ENCODE data around the gene EHBP1L1.

The EHBP1L1 gene

GRCh38 chr11:65624931-65625627 is 49.2 kb downstream of the EHBP1L1 start:
- no peak for TF ChIP-seq CTCF (IDR thresholded peaks at IDR 0.05)
- DNase-seq (ENCODE audit: low spot score), result no peak
- H3K4me3 ChIP-seq, result no peak overlapping the region
- H3K27ac ChIP-seq, result no peak overlapping the region

DNA sequence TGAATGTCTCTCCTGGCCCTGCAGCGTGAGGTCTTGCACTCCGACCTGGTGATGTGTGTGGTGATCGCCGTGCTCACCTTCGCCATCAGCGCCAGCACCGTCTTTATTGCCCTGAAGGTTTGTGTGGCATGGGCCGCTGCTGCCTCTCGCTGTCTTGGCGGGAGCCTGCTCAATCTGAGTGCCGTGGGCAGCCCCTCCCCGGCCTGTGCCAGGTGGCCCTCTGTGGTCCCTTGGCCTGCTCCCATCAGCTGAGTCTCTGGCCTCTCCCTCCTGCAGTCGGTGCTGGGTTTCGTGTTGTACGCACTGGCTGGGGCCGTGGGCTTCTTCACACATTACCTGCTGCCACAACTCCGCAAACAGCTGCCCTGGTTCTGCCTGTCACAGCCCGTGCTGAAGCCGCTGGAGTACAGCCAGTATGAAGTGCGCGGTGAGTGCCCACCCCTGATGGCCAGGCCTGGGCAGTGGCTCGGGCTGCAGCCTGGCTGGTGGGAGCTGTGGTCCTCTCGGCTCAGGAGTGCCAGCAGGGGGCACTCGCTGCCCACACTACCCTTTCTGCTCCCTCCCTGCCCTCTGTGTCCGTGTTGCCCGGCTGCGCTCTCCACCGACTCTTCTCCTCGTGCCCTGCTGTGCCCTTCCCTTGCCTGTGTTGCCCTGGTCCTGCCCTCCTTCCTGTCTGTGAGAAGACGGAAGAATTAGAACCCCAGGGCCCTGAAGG is 49.9 kb downstream of the EHBP1L1 start:
- TF ChIP-seq CTCF (IDR thresholded peaks at IDR 0.05), result peak; percentile 24
- no peak overlapping the region for H3K4me3 ChIP-seq
- H3K27ac ChIP-seq, result no peak overlapping the region
- no peak for DNase-seq (ENCODE audit: low spot score)

DNA sequence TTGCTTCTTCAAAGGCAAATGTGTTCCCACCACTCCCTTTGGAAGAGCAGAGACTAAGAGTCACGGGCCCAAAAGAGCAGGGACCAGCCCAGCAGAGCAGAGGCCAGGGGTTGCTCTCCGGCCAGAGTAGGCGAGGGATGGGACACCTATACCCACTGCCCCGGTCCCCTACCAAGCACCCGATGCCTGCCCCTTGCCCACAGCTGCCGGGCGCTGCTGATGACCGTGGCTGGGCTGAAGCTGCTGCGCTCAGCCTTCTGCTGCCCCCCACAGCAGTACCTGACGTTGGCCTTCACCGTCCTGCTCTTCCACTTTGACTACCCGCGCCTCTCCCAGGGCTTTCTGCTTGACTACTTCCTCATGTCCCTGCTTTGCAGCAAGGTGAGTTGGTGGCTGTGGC is 51.3 kb downstream of the EHBP1L1 start:
- no peak overlapping the region for H3K27ac ChIP-seq
- DNase-seq (ENCODE audit: low spot score), result no peak
- no peak for TF ChIP-seq CTCF (IDR thresholded peaks at IDR 0.05)
- H3K4me3 ChIP-seq, result no peak overlapping the region

- Histone ChIP-seq H3K4me3 (no peak overlapping the region), H3K27ac (no peak overlapping the region)
- TF ChIP-seq CTCF (IDR thresholded peaks at IDR 0.05), result no peak
- DNase-seq (ENCODE audit: low spot score), result no peak
Observed at GRCh38 chr11:65629579-65629978, 53.7 kb downstream of the EHBP1L1 start.

DNA sequence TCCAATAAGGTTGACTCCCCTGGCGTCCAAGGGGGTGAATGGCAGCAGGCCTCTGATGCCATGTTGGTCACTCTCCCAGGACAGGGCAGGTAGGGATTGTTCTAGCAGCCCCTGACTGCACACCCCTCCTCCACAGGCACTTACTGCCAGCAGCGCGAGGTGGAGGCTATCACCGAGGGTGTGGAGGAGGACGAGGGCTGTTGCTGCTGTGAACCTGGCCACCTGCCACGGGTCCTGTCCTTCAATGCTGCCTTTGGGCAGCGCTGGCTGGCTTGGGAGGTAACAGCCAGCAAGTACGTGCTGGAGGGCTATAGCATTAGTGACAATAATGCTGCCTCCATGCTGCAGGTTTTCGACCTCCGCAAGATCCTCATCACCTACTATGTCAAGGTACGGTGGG is 54.4 kb downstream of the EHBP1L1 start:
- TF ChIP-seq CTCF (IDR thresholded peaks at IDR 0.05), result no peak
- DNase-seq (ENCODE audit: low spot score), result no peak
- no peak overlapping the region for H3K4me3 ChIP-seq
- no peak overlapping the region for H3K27ac ChIP-seq

GRCh38 chr11:65633390-65634108 is 57.7 kb downstream of the EHBP1L1 start:
- no peak for DNase-seq (ENCODE audit: low spot score)
- no peak overlapping the region for H3K27ac ChIP-seq
- TF ChIP-seq CTCF (IDR thresholded peaks at IDR 0.05), result no peak
- H3K4me3 ChIP-seq, result no peak overlapping the region
